GM12878 (cell line): ENCODE results near the gene PPL.

Experiments used
- HDAC2 ChIP-seq: fragments of 200-600 bp; sonication (generic); IDR thresholded peaks from 2 replicates; pipeline ENCODE4 v1.6.1; 2017
- RCOR1 ChIP-seq: conservative IDR thresholded peaks from 2 replicates; pipeline ENCODE4 v1.6.1; 2012; ENCODE audit warnings: low read depth, low read length, improper control_type of control experiment
- SMAD1 ChIP-seq: fragments of 450-650 bp; IDR thresholded peaks from 2 replicates; pipeline ENCODE4 v1.6.1; 2018; ENCODE audit warnings: mild to moderate bottlenecking, low read depth; ENCODE audit not compliant: partially characterized antibody
- TF ChIP-seq, protein P1 (sequence below), 3 experiments: IDR thresholded peaks in 2 of 3; conservative IDR thresholded peaks in 1 of 3; 2 replicates each; pipeline ENCODE4 v1.5.1; 2011; ENCODE audit warnings: low read depth in 3 of 3, low read length in 3 of 3, mild to moderate bottlenecking in 3 of 3, control low read depth in 2 of 3, moderate library complexity in 2 of 3, inconsistent platforms in 1 of 3, mixed read lengths in 1 of 3; ENCODE audit not compliant: control insufficient read depth in 2 of 3, insufficient read depth in 1 of 3; ENCODE audit errors: extremely low read depth in 1 of 3

DNA sequence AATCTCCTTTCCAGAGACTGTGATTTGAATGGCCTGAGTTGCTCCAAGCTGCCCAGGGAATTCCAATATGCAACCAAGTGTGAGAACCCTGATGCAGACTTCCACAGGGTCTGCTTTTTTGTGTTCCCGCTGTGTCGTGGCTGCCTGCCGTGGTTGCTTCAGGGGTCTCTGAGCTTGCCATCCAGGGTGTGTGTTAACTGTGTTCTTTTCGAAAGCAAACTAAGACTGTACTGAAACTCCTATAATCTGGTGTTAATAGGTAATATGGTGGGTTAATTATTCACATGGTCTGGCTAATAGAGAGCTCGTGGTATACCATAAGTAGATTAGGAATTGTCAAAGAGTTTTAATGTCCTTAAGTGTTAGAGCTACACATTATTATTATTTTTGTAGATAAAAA, 68.9 kb downstream of the PPL start:
- no peak for TF ChIP-seq HDAC2
- TF ChIP-seq SMAD1 = no peak
- TF ChIP-seq RCOR1 = no peak
- TF ChIP-seq, protein P1, sequence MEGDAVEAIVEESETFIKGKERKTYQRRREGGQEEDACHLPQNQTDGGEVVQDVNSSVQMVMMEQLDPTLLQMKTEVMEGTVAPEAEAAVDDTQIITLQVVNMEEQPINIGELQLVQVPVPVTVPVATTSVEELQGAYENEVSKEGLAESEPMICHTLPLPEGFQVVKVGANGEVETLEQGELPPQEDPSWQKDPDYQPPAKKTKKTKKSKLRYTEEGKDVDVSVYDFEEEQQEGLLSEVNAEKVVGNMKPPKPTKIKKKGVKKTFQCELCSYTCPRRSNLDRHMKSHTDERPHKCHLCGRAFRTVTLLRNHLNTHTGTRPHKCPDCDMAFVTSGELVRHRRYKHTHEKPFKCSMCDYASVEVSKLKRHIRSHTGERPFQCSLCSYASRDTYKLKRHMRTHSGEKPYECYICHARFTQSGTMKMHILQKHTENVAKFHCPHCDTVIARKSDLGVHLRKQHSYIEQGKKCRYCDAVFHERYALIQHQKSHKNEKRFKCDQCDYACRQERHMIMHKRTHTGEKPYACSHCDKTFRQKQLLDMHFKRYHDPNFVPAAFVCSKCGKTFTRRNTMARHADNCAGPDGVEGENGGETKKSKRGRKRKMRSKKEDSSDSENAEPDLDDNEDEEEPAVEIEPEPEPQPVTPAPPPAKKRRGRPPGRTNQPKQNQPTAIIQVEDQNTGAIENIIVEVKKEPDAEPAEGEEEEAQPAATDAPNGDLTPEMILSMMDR (IDR thresholded peaks at IDR 0.05 in 2 of 3, conservative IDR thresholded peaks at IDR 0.05 in 1 of 3; ENCODE audit: control insufficient read depth in 2 of 3, extremely low read depth in 1 of 3, insufficient read depth in 1 of 3, low read depth in 3 of 3, low read length in 3 of 3) = no peak
